GM19328 (cell line): ENCODE data around the gene TOGARAM2.
A peak's percentile ranks its signal among the peaks of the same experiment; 100 is the strongest.

Experiments
- ATAC-seq: cut with Tn5 transposase; IDR thresholded peaks from one replicate; pipeline ENCODE4 v1.9.1; 2021; ENCODE audit warnings: mild to moderate bottlenecking, moderate library complexity; ENCODE audit not compliant: unreplicated experiment

The TOGARAM2 gene

GRCh38 chr2:28997847-28998735 is 17.0 kb downstream of the TOGARAM2 start:
- ATAC-seq: no peak

GRCh38 chr2:29000481-29000880 is 19.4 kb downstream of the TOGARAM2 start:
- ATAC-seq: peak; percentile 92

- no peak for ATAC-seq
Observed at GRCh38 chr2:29000956-29001355, 19.9 kb downstream of the TOGARAM2 start.

GRCh38 chr2:29001806-29002205 is 20.7 kb downstream of the TOGARAM2 start:
- no peak for ATAC-seq

GRCh38 chr2:29004755-29005154 is 23.7 kb downstream of the TOGARAM2 start:
- no peak for ATAC-seq

- ATAC-seq: no peak
Observed at GRCh38 chr2:29005331-29005730, 24.2 kb downstream of the TOGARAM2 start.

GRCh38 chr2:29006092-29006979 is 25.2 kb downstream of the TOGARAM2 start:
- no peak for ATAC-seq

- no peak for ATAC-seq
Observed at GRCh38 chr2:29006980-29007301, 25.8 kb downstream of the TOGARAM2 start.

- ATAC-seq: no peak
Observed at GRCh38 chr2:29009270-29009669, 28.2 kb downstream of the TOGARAM2 start.

GRCh38 chr2:29009711-29010677 is 28.9 kb downstream of the TOGARAM2 start:
- no peak for ATAC-seq

- no peak for ATAC-seq
Observed at GRCh38 chr2:29010946-29011345, 29.8 kb downstream of the TOGARAM2 start.

GRCh38 chr2:29011418-29012060 is 30.4 kb downstream of the TOGARAM2 start:
- no peak for ATAC-seq

- ATAC-seq: no peak
Observed at GRCh38 chr2:29012211-29012681, 31.1 kb downstream of the TOGARAM2 start.

- no peak for ATAC-seq
Observed at GRCh38 chr2:29013057-29013780, 32.1 kb downstream of the TOGARAM2 start.

- no peak for ATAC-seq
Observed at GRCh38 chr2:29014331-29014730, 33.2 kb downstream of the TOGARAM2 start.

GRCh38 chr2:29014811-29015421 is 33.8 kb downstream of the TOGARAM2 start:
- ATAC-seq: peak; percentile 58

GRCh38 chr2:29015701-29016470 is 34.8 kb downstream of the TOGARAM2 start:
- ATAC-seq: no peak

- ATAC-seq: no peak
Observed at GRCh38 chr2:29016504-29016903, 35.4 kb downstream of the TOGARAM2 start.
